DOHH2 (cell line): ENCODE measurements around the gene INSL4.

Experiments used
- H3F3A ChIP-seq: fragments of 200-600 bp; sonication (generic), shearing (Covaris generic); 2 replicates; pipeline ENCODE4 v1.6.0; 2016; ENCODE audit warnings: antibody characterized with exemption, mild to moderate bottlenecking; ENCODE audit not compliant: control insufficient read depth, insufficient read depth
- H3K27ac ChIP-seq: fragments of 200-600 bp; sonication (generic); 2 replicates; pipeline ENCODE4 v1.5.1; 2014; ENCODE audit warnings: low read depth, mild to moderate bottlenecking, low read length, moderate library complexity
- H3K27me3 ChIP-seq: fragments of 200-600 bp; sonication (generic); 2 replicates; pipeline ENCODE4 v1.6.1; 2014; ENCODE audit warnings: mild to moderate bottlenecking, low read length, mixed read lengths; ENCODE audit not compliant: control insufficient read depth
- H3K36me3 ChIP-seq: fragments of 200-600 bp; sonication (generic); 2 replicates; pipeline ENCODE4 v1.6.1; 2014; ENCODE audit warnings: mild to moderate bottlenecking, low read length, moderate library complexity, mixed read lengths; ENCODE audit not compliant: control insufficient read depth
- H3K4me1 ChIP-seq: fragments of 200-600 bp; sonication (generic); 2 replicates; pipeline ENCODE4 v1.6.1; 2014; ENCODE audit warnings: mild to moderate bottlenecking, low read length, mixed read lengths; ENCODE audit not compliant: control insufficient read depth
- H3K4me2 ChIP-seq: fragments of 200-600 bp; sonication (generic); 2 replicates; pipeline ENCODE4 v1.6.0; 2014; ENCODE audit warnings: mild to moderate bottlenecking, low read length, moderate library complexity
- H3K4me3 ChIP-seq: fragments of 200-600 bp; sonication (generic); 2 replicates; pipeline ENCODE4 v1.5.1; 2014; ENCODE audit warnings: mild to moderate bottlenecking, low read length, mixed read lengths
- H3K79me2 ChIP-seq: fragments of 200-600 bp; sonication (generic); 2 replicates; pipeline ENCODE4 v1.6.1; 2014; ENCODE audit warnings: mild to moderate bottlenecking, low read length, mixed read lengths; ENCODE audit not compliant: control insufficient read depth
- H3K9me2 ChIP-seq: fragments of 200-600 bp; sonication (generic); replicated peaks from 2 replicates; pipeline ENCODE4 v1.6.1; 2014; ENCODE audit warnings: mild to moderate bottlenecking, low read length, mixed read lengths; ENCODE audit not compliant: control insufficient read depth
- H3K9me3 ChIP-seq: fragments of 200-600 bp; sonication (generic); 2 replicates; pipeline ENCODE4 v1.6.1; 2014; ENCODE audit warnings: antibody characterized with exemption, low read length, mixed read lengths; ENCODE audit not compliant: control insufficient read depth, insufficient read depth
- H4K20me1 ChIP-seq: fragments of 200-600 bp; sonication (generic); 2 replicates; pipeline ENCODE4 v1.6.0; 2014; ENCODE audit warnings: low read depth, mild to moderate bottlenecking, antibody characterized with exemption, low read length, moderate library complexity; ENCODE audit not compliant: control insufficient read depth, insufficient read depth
- EZH2phosphoT487 ChIP-seq: fragments of 200-600 bp; sonication (generic); IDR thresholded peaks from 2 replicates; pipeline ENCODE4 v1.6.1; 2017; ENCODE audit warnings: borderline replicate concordance, mild to moderate bottlenecking, antibody characterized with exemption, low read length, moderate library complexity, mixed read lengths
- TF ChIP-seq, protein P1 (sequence below): fragments of 200-600 bp; sonication (generic); IDR thresholded peaks from one replicate; pipeline ENCODE4 v1.5.1; 2014; ENCODE audit warnings: antibody characterized with exemption, mild to moderate bottlenecking, low read depth, low read length; ENCODE audit not compliant: poor library complexity, severe bottlenecking

Gene INSL4

GRCh38 chr9:5265939-5266338 lies 34.7 kb downstream of the INSL4 start:
- H3K4me2 ChIP-seq, result no peak overlapping the region
- H3K4me3 ChIP-seq, result no peak overlapping the region
- H4K20me1 ChIP-seq, result no peaks in the 10 kb centered on the region
- no peaks in the 10 kb centered on the region for H3K36me3 ChIP-seq
- no peaks in the 10 kb centered on the region for H3K9me3 ChIP-seq
- H3K4me1 ChIP-seq, result no peaks in the 10 kb centered on the region
- H3K27me3 ChIP-seq, result no peaks in the 10 kb centered on the region
- TF ChIP-seq EZH2phosphoT487, result no peak
- TF ChIP-seq, protein P1, sequence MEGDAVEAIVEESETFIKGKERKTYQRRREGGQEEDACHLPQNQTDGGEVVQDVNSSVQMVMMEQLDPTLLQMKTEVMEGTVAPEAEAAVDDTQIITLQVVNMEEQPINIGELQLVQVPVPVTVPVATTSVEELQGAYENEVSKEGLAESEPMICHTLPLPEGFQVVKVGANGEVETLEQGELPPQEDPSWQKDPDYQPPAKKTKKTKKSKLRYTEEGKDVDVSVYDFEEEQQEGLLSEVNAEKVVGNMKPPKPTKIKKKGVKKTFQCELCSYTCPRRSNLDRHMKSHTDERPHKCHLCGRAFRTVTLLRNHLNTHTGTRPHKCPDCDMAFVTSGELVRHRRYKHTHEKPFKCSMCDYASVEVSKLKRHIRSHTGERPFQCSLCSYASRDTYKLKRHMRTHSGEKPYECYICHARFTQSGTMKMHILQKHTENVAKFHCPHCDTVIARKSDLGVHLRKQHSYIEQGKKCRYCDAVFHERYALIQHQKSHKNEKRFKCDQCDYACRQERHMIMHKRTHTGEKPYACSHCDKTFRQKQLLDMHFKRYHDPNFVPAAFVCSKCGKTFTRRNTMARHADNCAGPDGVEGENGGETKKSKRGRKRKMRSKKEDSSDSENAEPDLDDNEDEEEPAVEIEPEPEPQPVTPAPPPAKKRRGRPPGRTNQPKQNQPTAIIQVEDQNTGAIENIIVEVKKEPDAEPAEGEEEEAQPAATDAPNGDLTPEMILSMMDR, result peak; percentile 35
- H3K79me2 ChIP-seq, result no peaks in the 10 kb centered on the region
- no peaks in the 10 kb centered on the region for H3K9me2 ChIP-seq
- no peak overlapping the region for H3K27ac ChIP-seq
- H3F3A ChIP-seq, result no peaks in the 10 kb centered on the region

DNA sequence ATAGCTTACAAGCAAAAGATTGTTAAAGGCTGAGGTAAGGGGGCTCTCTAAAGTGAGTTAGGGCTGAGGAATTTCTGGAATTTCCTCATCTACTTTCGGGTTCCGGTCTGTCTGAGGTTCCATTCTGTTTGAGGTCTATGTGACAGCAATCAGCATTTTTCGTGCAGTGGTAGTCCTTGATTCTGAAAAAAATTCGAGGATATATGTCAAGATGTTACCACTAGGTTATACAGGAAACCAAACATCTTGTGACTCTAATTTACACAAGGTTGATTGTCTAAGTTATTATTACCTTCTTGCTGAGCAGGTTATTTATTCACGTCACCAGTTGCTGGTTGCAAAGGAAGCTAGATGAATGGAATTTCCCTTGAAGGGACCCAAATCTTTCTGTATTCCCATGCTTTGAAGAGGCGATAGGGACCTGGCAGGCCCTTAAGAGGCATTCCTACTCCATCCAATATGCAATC lies 38.1 kb downstream of the INSL4 start:
- TF ChIP-seq EZH2phosphoT487, result no peak
- TF ChIP-seq, protein P1, result no peak
- Histone ChIP-seq H3K27me3 (no peaks in the 10 kb centered on the region), H3K4me2 (no peak overlapping the region), H3K36me3 (no peaks in the 10 kb centered on the region), H3K79me2 (no peaks in the 10 kb centered on the region), H3K4me1 (no peaks in the 10 kb centered on the region), H3K9me3 (no peaks in the 10 kb centered on the region), H3F3A (no peaks in the 10 kb centered on the region), H3K9me2 (no peaks in the 10 kb centered on the region), H3K4me3 (no peak overlapping the region), H4K20me1 (no peaks in the 10 kb centered on the region), H3K27ac (no peak overlapping the region)

- no peaks in the 10 kb centered on the region for H3K36me3 ChIP-seq
- TF ChIP-seq, protein P1, result no peak
- no peak for TF ChIP-seq EZH2phosphoT487
- no peak overlapping the region for H3K27ac ChIP-seq
- no peaks in the 10 kb centered on the region for H4K20me1 ChIP-seq
- no peaks in the 10 kb centered on the region for H3K9me2 ChIP-seq
- H3K9me3 ChIP-seq, result no peaks in the 10 kb centered on the region
- H3K4me1 ChIP-seq, result no peaks in the 10 kb centered on the region
- H3K4me3 ChIP-seq, result no peak overlapping the region
- no peaks in the 10 kb centered on the region for H3K27me3 ChIP-seq
- H3K4me2 ChIP-seq, result no peak overlapping the region
- no peaks in the 10 kb centered on the region for H3F3A ChIP-seq
- no peaks in the 10 kb centered on the region for H3K79me2 ChIP-seq
Observed at GRCh38 chr9:5274770-5275169, 43.6 kb downstream of the INSL4 start.
